Smooth muscle cell of bladder (primary cell): ENCODE measurements around the gene PDLIM1. TPM values are rescaled to one million over a fixed set of nuclear protein-coding genes. Genes with fewer than 3 reads are reported as not detected.

Experiments
- total RNA-seq: library from RNA; depleted of rRNA; stranded (reverse); fragments of >200 nt; gene quantifications from 2 replicates; pipeline ENCODE4 v1.2.3, GENCODE V29; 2014

Gene PDLIM1
- 14.0 and 23.5 TPM in 2 replicates for total RNA-seq

GRCh38 chr10:95290461-95291364 is at the start of gene PDLIM1:
Gene PDLIM1, minus strand, starts transcription at chr10:95291003. Its CDS starts 88 bp downstream, at chr10:95290915.

GRCh38 chr10:95193944-95194343 is 96.9 kb downstream of the PDLIM1 start, which contains the start of gene ACSM6:
Gene ACSM6, plus strand, starts transcription at chr10:95194238. Its CDS starts 248 bp downstream, at chr10:95194486.

Other genes starting within 250 kb of the PDLIM1 start
- under 0.01 TPM in 1 of 2 replicates, not detected in the other for gene CYP2C8, start 221.5 kb downstream of the PDLIM1 start, total RNA-seq
- gene ACSM6, start 96.8 kb downstream of the PDLIM1 start, total RNA-seq: not detected in 2 replicates